A549 (cell line): ENCODE measurements around the gene CCDC7. TPM values are rescaled to one million over a fixed set of nuclear protein-coding genes. Genes with fewer than 3 reads are reported as not detected.
"Not testable (repeated sequence)": the region's sequence is repeated elsewhere in the genome, so short reads cannot be mapped to it uniquely, and the experiment has no call there.

Experiments used
- ATAC-seq, 2 experiments: fragments of 200-7000 bp in 1 of 2; fragments of >200 bp in 1 of 2; cut with Nextera tagmentation in 1 of 2; cut with Tn5 transposase in 1 of 2; 3 replicates each; pipeline versions ENCODE4 v1.8.0 to v1.9.1; 2018 to 2020; ENCODE audit warnings: mild to moderate bottlenecking in 1 of 2, moderate library complexity in 1 of 2
- CTCF ChIA-PET: fragments of 300-600 bp; sonication (Branson Sonifier 250); formaldehyde crosslinking; extraction: SDS; loops from one replicate; lab custom pipeline; 2021; ENCODE audit warnings: antibody characterized with exemption, inconsistent platforms; lab: Yijun Ruan, JAX
- POLR2A ChIA-PET: fragments of 350-600 bp; formaldehyde crosslinking; extraction: SDS; loops from one replicate; lab custom pipeline; 2021; ENCODE audit warnings: antibody characterized with exemption, inconsistent platforms; lab: Yijun Ruan, JAX
- DNase-seq, 2 experiments: peaks; one replicate each; pipeline versions ENCODE4 v3.0.0 to v3.0.0-alpha.2; 2011 to 2016; ENCODE audit warnings: low read depth in 1 of 2, low spot score in 1 of 2
- FAIRE-seq: peaks from 2 replicates; lab custom pipeline; 2011; peaks lifted over from hg19 to GRCh38; lab: Jason Lieb, UNC
- H3K27ac ChIP-seq, 2 experiments: fragments of >200 bp; sonication (Bioruptor Twin); formaldehyde crosslinking; 3 replicates each; pipeline ENCODE4 v1.5.1; 2016 to 2017
- H3K4me1 ChIP-seq: fragments of >200 bp; sonication (Bioruptor Twin); formaldehyde crosslinking; 3 replicates; pipeline ENCODE4 v1.6.1; 2016
- H3K4me2 ChIP-seq: fragments of >200 bp; sonication (Bioruptor Twin); formaldehyde crosslinking; 3 replicates; pipeline ENCODE4 v1.6.1; 2016
- H3K4me3 ChIP-seq: fragments of >200 bp; sonication (Bioruptor Twin); formaldehyde crosslinking; 3 replicates; pipeline ENCODE4 v1.5.1; 2016
- H3K9me3 ChIP-seq: fragments of >200 bp; sonication (Bioruptor Twin); formaldehyde crosslinking; 3 replicates; pipeline ENCODE4 v1.6.1; 2016
- CEBPB ChIP-seq, 2 experiments: fragments of >200 bp in 1 of 2; sonication (Bioruptor Twin) in 1 of 2; formaldehyde crosslinking in 1 of 2; IDR thresholded peaks; 2 replicates each; pipeline ENCODE4 v1.6.1; 2012 to 2016
- CHD4 ChIP-seq: fragments of 200-600 bp; sonication (generic); IDR thresholded peaks from 2 replicates; pipeline ENCODE4 v1.6.1; 2016; ENCODE audit warnings: antibody characterized with exemption, mild to moderate bottlenecking, borderline replicate concordance
- HDAC2 ChIP-seq: fragments of 200-600 bp; sonication (generic); IDR thresholded peaks from 2 replicates; pipeline ENCODE4 v1.6.1; 2016
- JUN ChIP-seq, 2 experiments: fragments of >200 bp; sonication (Bioruptor Twin); formaldehyde crosslinking; IDR thresholded peaks; 2 replicates in 1 of 2; 3 replicates in 1 of 2; pipeline ENCODE4 v1.6.1; 2016 to 2017
- MAFK ChIP-seq: fragments of 450-650 bp; IDR thresholded peaks from 2 replicates; pipeline ENCODE4 v1.6.1; 2014; ENCODE audit not compliant: partially characterized antibody
- NFE2L2 ChIP-seq: fragments of 150-350 bp; conservative IDR thresholded peaks from 2 replicates; pipeline ENCODE4 v1.6.1; 2014; ENCODE audit warnings: low read length
- NPAS2 ChIP-seq: fragments of 250-450 bp; sonication (Bioruptor Pico); IDR thresholded peaks from 2 replicates; pipeline ENCODE4 v1.8.0; 2022; ENCODE audit warnings: mild to moderate bottlenecking, moderate library complexity, borderline replicate concordance
- POLR2A ChIP-seq: IDR thresholded peaks from 2 replicates; pipeline ENCODE4 v1.6.1; 2012; ENCODE audit warnings: mild to moderate bottlenecking, low read length
- POLR2AphosphoS2 ChIP-seq: conservative IDR thresholded peaks from 2 replicates; pipeline ENCODE4 v1.6.1; 2012; ENCODE audit warnings: low read length, improper control_type of control experiment, inconsistent platforms
- RNF2 ChIP-seq: fragments of 200-600 bp; sonication (generic); IDR thresholded peaks from 2 replicates; pipeline ENCODE4 v1.6.1; 2016; ENCODE audit warnings: low read depth, mild to moderate bottlenecking, antibody characterized with exemption, moderate library complexity, borderline replicate concordance
- TFCP2L1 ChIP-seq: fragments of 250-450 bp; sonication (Bioruptor Pico); IDR thresholded peaks from 2 replicates; pipeline ENCODE4 v1.5.0; 2021; ENCODE audit warnings: mild to moderate bottlenecking
- ZFP36 ChIP-seq: fragments of 450-650 bp; IDR thresholded peaks from 2 replicates; pipeline ENCODE4 v1.6.1; 2014; ENCODE audit warnings: borderline replicate concordance; ENCODE audit not compliant: partially characterized antibody
- ZNF302 ChIP-seq: fragments of 250-450 bp; sonication (Bioruptor Pico); IDR thresholded peaks from 2 replicates; pipeline ENCODE4 v1.9.0; 2021; ENCODE audit warnings: inconsistent platforms, mild to moderate bottlenecking, moderate library complexity
- WGBS: methylation state at CpG from one replicate; pipeline ENCODE4 v1.1.6; 2017; ENCODE audit errors: missing lambda C conversion rate; 5-methylcytosine and 5-hydroxymethylcytosine counted together
- polyA plus RNA-seq, 4 experiments: library from polyadenylated mRNA; depleted of rRNA in 3 of 4; stranded (reverse); fragments of >200 nt; fragmentation: RNase III in 1 of 4; extraction: RNeasy Plus Mini Kit Qiagen cat#74134 plus additional on column Dnase treatment in 1 of 4; gene quantifications; 2 replicates in 3 of 4; 3 replicates in 1 of 4; pipeline ENCODE4 v1.2.3, GENCODE V29; 2011 to 2017
- TF ChIP-seq, protein P1 (sequence below): IDR thresholded peaks from 2 replicates; pipeline ENCODE4 v1.6.1; 2012; ENCODE audit warnings: low read depth, borderline replicate concordance
- TF ChIP-seq, protein P2 (sequence below): fragments of 450-650 bp; IDR thresholded peaks from 2 replicates; pipeline ENCODE4 v1.6.1; 2014; ENCODE audit warnings: antibody characterized with exemption
- TF ChIP-seq, protein P3 (sequence below): fragments of >200 bp; sonication (Bioruptor Twin); formaldehyde crosslinking; IDR thresholded peaks from 3 replicates; pipeline ENCODE4 v1.5.1; 2016

CCDC7 gene
- polyA plus RNA-seq, 2 of the 4 experiments (the other 2 are of a cell fraction), result 1.2 to 2.9 TPM

DNA sequence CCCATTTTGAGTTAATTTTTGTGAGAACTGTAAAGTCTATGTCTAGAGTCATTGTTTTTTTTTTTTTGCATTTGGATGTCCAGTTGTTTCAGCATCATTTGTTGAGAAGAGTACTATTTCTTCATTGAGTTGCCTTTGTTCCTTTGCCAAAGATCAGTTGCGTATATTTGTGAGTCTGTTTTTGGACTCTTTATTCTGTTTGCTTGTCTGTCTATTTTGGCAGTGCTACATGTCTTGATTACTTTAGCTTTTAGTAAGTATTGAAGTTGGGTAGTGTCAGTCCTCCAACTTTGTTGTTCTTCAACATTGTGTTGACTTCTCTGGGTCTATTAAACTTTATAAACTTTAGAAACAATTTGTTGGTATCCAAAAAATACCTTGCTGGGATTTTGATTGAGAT, 31.6 kb downstream of the CCDC7 start:
- FAIRE-seq, result no peak
- CTCF ChIA-PET, result no interaction called here
- TF ChIP-seq NFE2L2, result no peak
- TF ChIP-seq CHD4, result no peak
- 96% methylated on average over 1 of the region's 1 CpG for whole genome bisulfite sequencing
- no peak overlapping the region for H3K4me2 ChIP-seq
- POLR2A ChIA-PET, result no interaction called here
- no peak overlapping the region for H3K4me3 ChIP-seq
- DNase-seq, result no peak
- no peak for ATAC-seq
- H3K4me1 ChIP-seq, result no peaks in the 10 kb centered on the region
- 0 out of 3 replicates have a peak, but pooled peaks cover 2% of the 10 kb centered on the region for H3K9me3 ChIP-seq
- H3K27ac ChIP-seq, result no peak overlapping the region

DNA sequence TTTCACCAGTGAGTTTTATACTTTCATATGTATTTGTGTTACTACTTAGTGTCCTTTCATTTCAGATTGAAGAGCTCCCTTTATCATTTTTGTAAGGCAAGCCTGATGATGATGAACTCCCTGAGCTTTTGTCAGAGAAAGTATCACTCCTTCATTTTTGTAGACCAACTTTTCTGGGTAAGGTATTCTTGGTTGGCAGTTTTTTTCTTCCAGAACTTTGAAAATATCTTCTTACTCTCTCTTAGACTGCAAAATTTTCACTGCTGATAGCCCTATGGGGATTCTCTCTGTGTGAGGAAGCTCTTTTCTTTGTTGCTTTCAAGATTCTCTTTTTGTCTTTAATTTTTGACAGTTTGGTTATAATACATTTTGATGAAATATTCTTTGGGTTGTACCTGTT, 35.7 kb downstream of the CCDC7 start:
- H3K4me2 ChIP-seq, result no peak overlapping the region
- TF ChIP-seq, protein P1, sequence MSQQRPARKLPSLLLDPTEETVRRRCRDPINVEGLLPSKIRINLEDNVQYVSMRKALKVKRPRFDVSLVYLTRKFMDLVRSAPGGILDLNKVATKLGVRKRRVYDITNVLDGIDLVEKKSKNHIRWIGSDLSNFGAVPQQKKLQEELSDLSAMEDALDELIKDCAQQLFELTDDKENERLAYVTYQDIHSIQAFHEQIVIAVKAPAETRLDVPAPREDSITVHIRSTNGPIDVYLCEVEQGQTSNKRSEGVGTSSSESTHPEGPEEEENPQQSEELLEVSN, result no peak
- no peak for TF ChIP-seq MAFK
- no peak for TF ChIP-seq RNF2
- TF ChIP-seq, protein P2, sequence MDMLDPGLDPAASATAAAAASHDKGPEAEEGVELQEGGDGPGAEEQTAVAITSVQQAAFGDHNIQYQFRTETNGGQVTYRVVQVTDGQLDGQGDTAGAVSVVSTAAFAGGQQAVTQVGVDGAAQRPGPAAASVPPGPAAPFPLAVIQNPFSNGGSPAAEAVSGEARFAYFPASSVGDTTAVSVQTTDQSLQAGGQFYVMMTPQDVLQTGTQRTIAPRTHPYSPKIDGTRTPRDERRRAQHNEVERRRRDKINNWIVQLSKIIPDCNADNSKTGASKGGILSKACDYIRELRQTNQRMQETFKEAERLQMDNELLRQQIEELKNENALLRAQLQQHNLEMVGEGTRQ, result no peak
- TF ChIP-seq ZFP36, result no peak
- TF ChIP-seq, protein P3, sequence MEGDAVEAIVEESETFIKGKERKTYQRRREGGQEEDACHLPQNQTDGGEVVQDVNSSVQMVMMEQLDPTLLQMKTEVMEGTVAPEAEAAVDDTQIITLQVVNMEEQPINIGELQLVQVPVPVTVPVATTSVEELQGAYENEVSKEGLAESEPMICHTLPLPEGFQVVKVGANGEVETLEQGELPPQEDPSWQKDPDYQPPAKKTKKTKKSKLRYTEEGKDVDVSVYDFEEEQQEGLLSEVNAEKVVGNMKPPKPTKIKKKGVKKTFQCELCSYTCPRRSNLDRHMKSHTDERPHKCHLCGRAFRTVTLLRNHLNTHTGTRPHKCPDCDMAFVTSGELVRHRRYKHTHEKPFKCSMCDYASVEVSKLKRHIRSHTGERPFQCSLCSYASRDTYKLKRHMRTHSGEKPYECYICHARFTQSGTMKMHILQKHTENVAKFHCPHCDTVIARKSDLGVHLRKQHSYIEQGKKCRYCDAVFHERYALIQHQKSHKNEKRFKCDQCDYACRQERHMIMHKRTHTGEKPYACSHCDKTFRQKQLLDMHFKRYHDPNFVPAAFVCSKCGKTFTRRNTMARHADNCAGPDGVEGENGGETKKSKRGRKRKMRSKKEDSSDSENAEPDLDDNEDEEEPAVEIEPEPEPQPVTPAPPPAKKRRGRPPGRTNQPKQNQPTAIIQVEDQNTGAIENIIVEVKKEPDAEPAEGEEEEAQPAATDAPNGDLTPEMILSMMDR, result no peak
- no peak for TF ChIP-seq ZNF302 (CRISPR knock-in tag)
- TF ChIP-seq NPAS2, result no peak
- no peak for TF ChIP-seq JUN (IDR thresholded peaks at IDR 0.05)
- no peak for TF ChIP-seq TFCP2L1
- no peak for TF ChIP-seq POLR2A
- TF ChIP-seq POLR2AphosphoS2, result no peak
- no peak for TF ChIP-seq CEBPB (IDR thresholded peaks at IDR 0.05)
- TF ChIP-seq HDAC2, result no peak
- TF ChIP-seq CHD4, result no peak
- TF ChIP-seq, all 56 proteins: peak for 0
- no peak overlapping the region for H3K27ac ChIP-seq
- ATAC-seq (no peak), FAIRE-seq (no peak), DNase-seq (no peak)
- 0 out of 3 replicates have a peak, but pooled peaks cover 2% of the 10 kb centered on the region for H3K9me3 ChIP-seq
- no peak overlapping the region for H3K4me3 ChIP-seq
- no peaks in the 10 kb centered on the region for H3K4me1 ChIP-seq
- CTCF ChIA-PET, result no interaction called here
- POLR2A ChIA-PET, result interaction anchor here (0.6 kb wide), 1 partner anchor 22 kb away, joined by 3 read pairs; no protein-coding TSS in a partner anchor

DNA sequence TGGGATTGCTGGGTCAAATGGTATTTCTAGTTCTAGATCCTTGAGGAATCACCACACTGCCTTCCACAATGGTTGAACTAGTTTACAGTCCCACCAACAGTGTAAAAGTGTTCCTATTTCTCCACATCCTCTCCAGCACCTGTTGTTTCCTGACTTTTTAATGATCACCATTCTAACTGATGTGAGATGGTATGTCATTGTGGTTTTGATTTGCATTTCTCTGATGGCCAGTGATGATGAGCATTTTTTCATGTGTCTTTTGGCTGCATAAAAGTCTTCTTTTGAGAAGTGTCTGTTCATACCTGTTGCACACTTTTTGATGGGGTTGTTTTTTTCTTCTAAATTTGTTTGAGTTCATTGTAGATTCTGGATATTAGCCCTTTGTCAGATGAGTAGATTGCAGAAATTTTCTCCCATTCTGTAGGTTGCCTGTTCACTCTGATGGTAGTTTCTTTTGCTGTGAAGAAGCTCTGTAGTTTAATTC, 37.1 kb downstream of the CCDC7 start:
- H3K4me3 ChIP-seq, CTCF ChIA-PET, ATAC-seq, H3K4me1 ChIP-seq, DNase-seq, FAIRE-seq, H3K9me3 ChIP-seq, H3K4me2 ChIP-seq, H3K27ac ChIP-seq, POLR2A ChIA-PET: not testable (repeated sequence)

DNA sequence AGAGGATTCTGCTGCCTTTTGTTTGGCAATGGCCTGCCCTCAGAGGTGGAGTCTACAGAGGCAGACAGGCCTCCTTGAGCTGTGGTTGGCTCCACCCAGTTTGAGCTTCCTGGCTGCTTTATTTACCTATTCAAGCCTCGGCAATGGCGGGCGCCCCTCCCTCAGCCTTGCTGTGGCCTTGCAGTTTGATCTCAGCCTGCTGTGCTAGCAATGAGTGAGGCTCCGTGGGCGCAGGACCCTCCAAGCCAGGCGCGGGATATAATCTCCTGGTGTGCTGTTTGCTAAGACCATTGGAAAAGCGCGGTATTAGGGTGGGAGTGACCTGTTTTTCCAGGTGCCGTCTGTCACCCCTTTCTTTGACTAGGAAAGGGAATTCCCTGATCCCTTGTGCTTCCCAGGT, 42.1 kb downstream of the CCDC7 start:
- H3K27ac ChIP-seq, DNase-seq, ATAC-seq, POLR2A ChIA-PET, H3K4me1 ChIP-seq, H3K4me2 ChIP-seq, FAIRE-seq, H3K4me3 ChIP-seq, H3K9me3 ChIP-seq, CTCF ChIA-PET: not testable (repeated sequence)
- WGBS, result 82% methylated on average over 8 of the region's 10 CpGs
